Ovary (tissue), 9 donors: ENCODE data around the gene PPHLN1. TPM values are rescaled to one million over a fixed set of nuclear protein-coding genes. Genes with fewer than 3 reads are reported as not detected.

Experiments
- DNase-seq, 5 donors: peaks; one replicate each; pipeline ENCODE4 v3.0.0-alpha.2; 2019 to 2020
- H3K27ac ChIP-seq, 2 donors: fragments of 200-600 bp; one replicate each; pipeline versions ENCODE4 v1.5.1 to v1.8.0; 2019 to 2022
- H3K27me3 ChIP-seq: fragments of 200-600 bp; one replicate; pipeline ENCODE4 v1.8.0; 2022
- H3K36me3 ChIP-seq: fragments of 200-600 bp; sonication (generic); one replicate; pipeline ENCODE4 v1.5.1; 2019
- H3K4me1 ChIP-seq: one replicate; pipeline ENCODE4 v1.8.1; 2013; ENCODE audit warnings: mild to moderate bottlenecking, moderate library complexity; ENCODE audit not compliant: insufficient read depth
- H3K4me3 ChIP-seq: fragments of 200-600 bp; sonication (generic); one replicate; pipeline ENCODE4 v1.5.1; 2017
- H3K9me3 ChIP-seq, 2 donors: fragments of 200-600 bp in 1 of 2; sonication (generic) in 1 of 2; one replicate each; pipeline versions ENCODE4 v1.5.1 to v1.8.1; 2013 to 2019; ENCODE audit warnings: mild to moderate bottlenecking in 1 of 2, moderate library complexity in 1 of 2
- CTCF ChIP-seq, 3 donors: fragments of 450-650 bp in 2 of 3; fragments of 200-600 bp in 1 of 3; IDR thresholded peaks; one replicate each; pipeline versions ENCODE4 v1.5.1 to v1.8.0; 2016 to 2022; ENCODE audit warnings: antibody characterized with exemption in 3 of 3, mild to moderate bottlenecking in 1 of 3
- EP300 ChIP-seq: sonication (generic); formaldehyde crosslinking; IDR thresholded peaks from one replicate; pipeline ENCODE4 v1.6.1; 2017; ENCODE audit warnings: antibody characterized with exemption
- POLR2A ChIP-seq: fragments of 450-650 bp; IDR thresholded peaks from one replicate; pipeline ENCODE4 v1.6.1; 2017; ENCODE audit warnings: antibody characterized with exemption, mild to moderate bottlenecking, moderate library complexity
- WGBS, 3 donors: extraction: QIAGEN DNeasy Blood & Tissue Kit in 1 of 3; methylation state at CpG; one replicate each; pipeline versions ENCODE4 v1.1.5 to v1.1.7; 2013 to 2017; 5-methylcytosine and 5-hydroxymethylcytosine counted together
- intact Hi-C, 4 donors: fragments of 100-400 bp; cut with DNase I; formaldehyde crosslinking; loops; one replicate each; pipeline versions ENCODE4 v1.11.0 to v1.15.1; 2022 to 2023
- microRNA-seq, 3 donors: library from miRNA; unstranded; fragments of <30 nt; microRNA quantifications; one replicate each; pipeline versions ENCODE4 to v1.2.0, GENCODE V29; 2019 to 2020
- polyA plus RNA-seq, 2 donors: library from polyadenylated mRNA; stranded (reverse); fragments of 200-250 nt in 1 of 2; fragments of 350-450 nt in 1 of 2; fragmentation: Illumina TruSeq in 1 of 2; extraction: RNeasy Lipid Tissue Mini Kit (QIAGEN cat#74804) in 1 of 2; gene quantifications; one replicate each; pipeline ENCODE4 v1.2.3, GENCODE V29; 2013 to 2014
- small RNA-seq: library from RNA; depleted of rRNA; stranded (forward); fragments of <200 nt; gene quantifications from one replicate; pipeline ENCODE3, GENCODE V24; 2016
- total RNA-seq, 7 donors: library from RNA; depleted of rRNA in 2 of 7; stranded (reverse); fragments of >200 nt in 2 of 7; fragmentation: NEBNext Ultra II Directional in 3 of 7; extraction: Animal tissue kit (Norgen Biotek cat#: 25700) in 3 of 7; gene quantifications; one replicate each; pipeline versions ENCODE4 v1.1.0 to v1.2.4, GENCODE V29; 2016 to 2023
- donor health status: DM: no; HTN: no; CAD: no; lungs with moderate emphysema.
- donor health status: DM: no; HTN: no; CAD: no.
- donor health status: Bipolar disorder and iron deficiency.
- donor health status: DM: yes; HTN: yes; CAD: no.
- donor health status: DM: no; HTN: no; CAD: no.
- donor health status: DM: yes; HTN: yes; CAD: no.

Gene PPHLN1
- total and polyA plus RNA-seq, 9 donors, result 35.6 to 68.9 (median 53.8) TPM

- Histone ChIP-seq H3K27ac (no peak overlapping the region), H3K9me3 (no peaks in the 10 kb centered on the region), H3K36me3 (no peaks in the 10 kb centered on the region), H3K4me1 (peaks cover 10% of the 10 kb centered on the region), H3K27me3 (no peaks in the 10 kb centered on the region), H3K4me3 (no peak overlapping the region)
- intact Hi-C loops, result loop anchor here (5.0 to 10.0 kb wide), 6 partner anchors 82 to 800 kb away; partner anchors contain the start of gene PRICKLE1 (in 2 of the 4)
- no peak for DNase-seq
- 17 to 29% (median 28%) methylated on average over 3 of the region's 3 CpGs for WGBS, 3 donors
- TF ChIP-seq CTCF (IDR thresholded peaks at IDR 0.05) (no peak), POLR2A (no peak), EP300 (no peak)
These were observed 159.0 kb downstream of the PPHLN1 start for GRCh38 chr12:42484996-42485395.

GRCh38 chr12:42485823-42486222 is 159.9 kb downstream of the PPHLN1 start:
- Histone ChIP-seq H3K27me3 (no peaks in the 10 kb centered on the region), H3K36me3 (no peaks in the 10 kb centered on the region), H3K27ac (no peak overlapping the region), H3K4me3 (no peak overlapping the region), H3K9me3 (no peaks in the 10 kb centered on the region), H3K4me1 (peaks cover 8% of the 10 kb centered on the region)
- 79 to 95% (median 94%) methylated on average over 3 of the region's 3 CpGs for WGBS, 3 donors
- DNase-seq, result no peak
- intact Hi-C loops, result loop anchor here in 2 of 4 donors (10.0 kb wide), 2 partner anchors 99 to 799 kb away; partner anchors contain the start of gene PRICKLE1 (in 1 of the 2)
- TF ChIP-seq POLR2A, result no peak
- no peak for TF ChIP-seq EP300
- no peak for TF ChIP-seq CTCF (IDR thresholded peaks at IDR 0.05)

GRCh38 chr12:42486407-42486806 is 160.4 kb downstream of the PPHLN1 start:
- 11 to 37% (median 31%) methylated on average over 2 of the region's 2 CpGs for WGBS, 3 donors
- H3K4me1 ChIP-seq, result peaks cover 5% of the 10 kb centered on the region
- TF ChIP-seq EP300 (no peak), CTCF (IDR thresholded peaks at IDR 0.05) (no peak), POLR2A (no peak)
- no peaks in the 10 kb centered on the region for H3K36me3 ChIP-seq
- H3K27ac ChIP-seq, result no peak overlapping the region
- DNase-seq, result no peak
- H3K4me3 ChIP-seq, result no peak overlapping the region
- intact Hi-C loops, result loop anchor here in 2 of 4 donors (10.0 kb wide), 2 partner anchors 98 to 798 kb away; partner anchors contain the start of gene PRICKLE1 (in 1 of the 2)
- H3K9me3 ChIP-seq, result no peaks in the 10 kb centered on the region
- no peaks in the 10 kb centered on the region for H3K27me3 ChIP-seq

GRCh38 chr12:42490261-42490842 is 164.4 kb downstream of the PPHLN1 start:
- Histone ChIP-seq H3K27me3 (no peaks in the 10 kb centered on the region), H3K4me1 (peaks cover 3% of the 10 kb centered on the region), H3K36me3 (no peaks in the 10 kb centered on the region), H3K4me3 (no peak overlapping the region), H3K27ac (no peak overlapping the region), H3K9me3 (no peaks in the 10 kb centered on the region)
- no peak for DNase-seq
- TF ChIP-seq POLR2A, result no peak
- 92 to 97% (median 96%) methylated on average over 5 of the region's 5 CpGs for WGBS, 3 donors
- intact Hi-C loops, result no loop called here

Small RNA genes within 50 kb of the gene (microRNA-seq; reads per million reads assigned to microRNA genes)
- 0 reads per million in 3 donors for gene MIR7851

Small RNA genes within 50 kb of the gene (small RNA-seq; reads per million reads assigned to genes)
- gene MIR7851 (not detected), gene RF00019 (not detected), gene RF00090 (not detected), gene RNU6-249P (not detected)

Other genes starting within 250 kb of the PPHLN1 start
- 10 to 100 TPM in 6 of 7 donors, 1 to 10 TPM in 1; 9.8 to 15.4 (median 12.7) TPM for gene GXYLT1, start 181.3 kb upstream of the PPHLN1 start, total RNA-seq
- 1 to 10 TPM; 3.8 to 9.1 TPM for gene GXYLT1, start 181.3 kb upstream of the PPHLN1 start, polyA plus RNA-seq
- 10 to 100 TPM; 30.9 to 47.7 (median 38.3) TPM for gene YAF2, start 87.9 kb upstream of the PPHLN1 start, total RNA-seq
- 10 to 100 TPM; 14.3 to 17.1 TPM for gene YAF2, start 87.9 kb upstream of the PPHLN1 start, polyA plus RNA-seq
- gene ZCRB1, start 73 bp upstream of the PPHLN1 start, total RNA-seq, result 10 to 100 TPM; 26.5 to 50.9 (median 41.5) TPM
- gene ZCRB1, start 73 bp upstream of the PPHLN1 start, polyA plus RNA-seq, result 10 to 100 TPM; 38.6 to 61.6 TPM